H1 (cell line): ENCODE data around the gene HHAT.

Source experiments
- CREB1 ChIP-seq: IDR thresholded peaks from 2 replicates; pipeline ENCODE4 v1.6.1; 2012; ENCODE audit warnings: inconsistent platforms
- MAX ChIP-seq: IDR thresholded peaks from 2 replicates; pipeline ENCODE4 v1.6.1; 2012; ENCODE audit warnings: inconsistent platforms

GRCh38 chr1:210373878-210374599 is 45.3 kb downstream of the HHAT start:
- TF ChIP-seq MAX (no peak), CREB1 (peak; percentile 65)
